ENCODE results near the gene IL32. TPM values are rescaled to one million over a fixed set of nuclear protein-coding genes. Genes with fewer than 3 reads are reported as not detected.

The IL32 gene
- total RNA-seq, 2 donors from 2014 or later = 2.0 to 4.0 TPM

- H3K9me3 ChIP-seq (ENCODE audit: control insufficient read depth, low read length) = no peaks in the 10 kb centered on the region
- H3K4me3 Mint-ChIP-seq = peak overlapping the region; percentile 83
Observed at GRCh38 chr16:3020604-3021448, 44.6 kb upstream of the IL32 start.

GRCh38 chr16:3021449-3022207 lies 43.8 kb upstream of the IL32 start:
- H3K4me1 Mint-ChIP-seq = peaks cover 29% of the 10 kb centered on the region
- peaks cover 18% of the 10 kb centered on the region for H3K36me3 Mint-ChIP-seq (ENCODE audit: low read depth)
- H3K4me3 ChIP-seq (ENCODE audit: low read length) = peak overlapping the region; percentile 97
- H3K9ac ChIP-seq (ENCODE audit: extremely low read depth, low read length, poor library complexity, severe bottlenecking) = peak overlapping the region; percentile 99
- H3K27me3 Mint-ChIP-seq (ENCODE audit: insufficient read depth) = no peaks in the 10 kb centered on the region
- H3K27ac Mint-ChIP-seq = peak overlapping the region; percentile 99
- peak overlapping the region; percentile 83 for H3K4me3 Mint-ChIP-seq
- 0 to 1% methylated on average over 14 to 25 of the region's 25 CpGs for WGBS, 2 experiments (ENCODE audit: insufficient coverage in 1 of 2, insufficient read length in 1 of 2)
- DNase-seq = peak; percentile 95
- no peaks in the 10 kb centered on the region for H3K9me3 Mint-ChIP-seq
- peak; percentile 74 for TF ChIP-seq CTCF (conservative IDR thresholded peaks at IDR 0.05)
- H3K4me1 ChIP-seq (ENCODE audit: control insufficient read depth, insufficient read depth, low read length) = peaks cover 12% of the 10 kb centered on the region
- peak overlapping the region; percentile 95 for H3K27ac ChIP-seq (ENCODE audit: low read depth, low read length)
- H3K27me3 ChIP-seq (ENCODE audit: control insufficient read depth, insufficient read depth, low read length, poor library complexity, severe bottlenecking) = no peaks in the 10 kb centered on the region
- H3K9me3 ChIP-seq (ENCODE audit: control insufficient read depth, low read length) = no peaks in the 10 kb centered on the region
- H3K36me3 ChIP-seq (ENCODE audit: control insufficient read depth, insufficient read depth, low read length) = peaks cover 22% of the 10 kb centered on the region

More at GRCh38 chr16:3020604-3021448, 44.6 kb upstream of the IL32 start:
- TF ChIP-seq CTCF (conservative IDR thresholded peaks at IDR 0.05) = no peak
- peak overlapping the region; percentile 99 for H3K27ac Mint-ChIP-seq
- WGBS, 2 experiments (ENCODE audit: insufficient coverage in 1 of 2, insufficient read length in 1 of 2) = 0% methylated on average over 5 to 57 of the region's 57 CpGs
- H3K9me3 Mint-ChIP-seq = no peaks in the 10 kb centered on the region
- DNase-seq = peak; percentile 98
- Histone ChIP-seq H3K27me3 (ENCODE audit: control insufficient read depth, insufficient read depth, low read length, poor library complexity, severe bottlenecking) (no peaks in the 10 kb centered on the region), H3K4me1 (ENCODE audit: control insufficient read depth, insufficient read depth, low read length) (peaks cover 12% of the 10 kb centered on the region), H3K9ac (ENCODE audit: extremely low read depth, low read length, poor library complexity, severe bottlenecking) (peak overlapping the region; percentile 99), H3K27ac (ENCODE audit: low read depth, low read length) (peak overlapping the region; percentile 95), H3K36me3 (ENCODE audit: control insufficient read depth, insufficient read depth, low read length) (peaks cover 19% of the 10 kb centered on the region), H3K4me3 (ENCODE audit: low read length) (peak overlapping the region; percentile 97)
- H3K4me1 Mint-ChIP-seq = peaks cover 33% of the 10 kb centered on the region
- H3K36me3 Mint-ChIP-seq (ENCODE audit: low read depth) = peaks cover 14% of the 10 kb centered on the region
- no peaks in the 10 kb centered on the region for H3K27me3 Mint-ChIP-seq (ENCODE audit: insufficient read depth)

- Histone ChIP-seq H3K4me1 (ENCODE audit: control insufficient read depth, insufficient read depth, low read length) (peaks cover 12% of the 10 kb centered on the region), H3K9me3 (ENCODE audit: control insufficient read depth, low read length) (no peaks in the 10 kb centered on the region), H3K9ac (ENCODE audit: extremely low read depth, low read length, poor library complexity, severe bottlenecking) (peak overlapping the region; percentile 99), H3K36me3 (ENCODE audit: control insufficient read depth, insufficient read depth, low read length) (peaks cover 28% of the 10 kb centered on the region), H3K4me3 (ENCODE audit: low read length) (peak overlapping the region; percentile 97), H3K27ac (ENCODE audit: low read depth, low read length) (peak overlapping the region; percentile 95), H3K27me3 (ENCODE audit: control insufficient read depth, insufficient read depth, low read length, poor library complexity, severe bottlenecking) (no peaks in the 10 kb centered on the region)
- no peak for TF ChIP-seq CTCF (conservative IDR thresholded peaks at IDR 0.05)
- Mint-ChIP-seq H3K9me3 (no peaks in the 10 kb centered on the region), H3K4me3 (peak overlapping the region; percentile 83), H3K36me3 (ENCODE audit: low read depth) (peaks cover 20% of the 10 kb centered on the region), H3K4me1 (peaks cover 29% of the 10 kb centered on the region), H3K27me3 (ENCODE audit: insufficient read depth) (no peaks in the 10 kb centered on the region), H3K27ac (peak overlapping the region; percentile 99)
- DNase-seq = peak; percentile 95
- WGBS, 2 experiments (ENCODE audit: insufficient coverage in 1 of 2, insufficient read length in 1 of 2) = 0 to 9% methylated on average over 4 to 7 of the region's 8 CpGs
Observed at GRCh38 chr16:3022208-3022683, 43.2 kb upstream of the IL32 start.

All from endodermal cell (in vitro differentiated cells).